HG03103 (cell line): ENCODE data around the gene COL10A1.

Source experiments
- ATAC-seq: cut with Tn5 transposase; IDR thresholded peaks from one replicate; pipeline ENCODE4 v1.9.1; 2021; ENCODE audit warnings: low read depth; ENCODE audit not compliant: unreplicated experiment

COL10A1 gene

DNA sequence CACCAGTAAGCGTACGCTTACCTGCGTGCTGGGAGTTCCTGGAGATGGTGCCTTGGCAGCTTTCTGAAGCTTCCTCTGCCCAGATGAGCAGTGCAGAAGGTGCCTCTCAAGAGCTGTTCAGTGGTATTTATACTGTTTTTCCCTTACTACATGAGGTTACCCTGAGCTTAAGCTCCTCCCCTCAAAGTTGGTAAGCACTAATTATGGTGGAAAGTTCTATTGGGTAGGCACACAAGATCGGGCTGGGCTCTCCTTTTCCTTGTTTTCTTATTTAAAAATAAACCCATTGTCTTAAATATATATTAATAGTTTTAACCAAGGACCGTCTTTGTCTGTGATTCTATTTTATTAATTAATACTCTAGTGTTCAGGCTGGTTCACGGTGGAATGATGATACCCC is at the start of gene COL10A1:
COL10A1 (minus strand) TSS at position 101 of the 400 bp plus-strand sequence. CDS start 640 bp downstream, outside the sequence.
- no peak for ATAC-seq

DNA sequence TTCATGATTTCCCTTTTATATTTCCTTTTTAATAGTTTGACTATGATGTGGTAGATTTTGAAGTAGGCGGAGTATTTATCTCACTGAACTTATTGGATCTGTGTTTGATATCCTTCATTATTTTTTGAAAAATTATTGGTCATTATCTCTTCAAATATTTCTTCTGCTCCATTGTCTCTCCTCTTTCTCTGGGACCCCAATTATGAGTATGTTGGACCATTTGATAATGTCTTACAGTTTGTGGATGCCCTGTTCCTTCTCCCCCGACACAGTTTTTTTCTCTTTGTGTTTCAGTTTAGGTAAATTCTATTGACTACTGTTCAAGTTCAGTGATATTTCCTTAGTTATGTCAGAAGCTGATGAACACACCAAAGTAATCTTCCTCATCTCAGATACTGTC is 49.4 kb upstream of the COL10A1 start:
- ATAC-seq: no peak

DNA sequence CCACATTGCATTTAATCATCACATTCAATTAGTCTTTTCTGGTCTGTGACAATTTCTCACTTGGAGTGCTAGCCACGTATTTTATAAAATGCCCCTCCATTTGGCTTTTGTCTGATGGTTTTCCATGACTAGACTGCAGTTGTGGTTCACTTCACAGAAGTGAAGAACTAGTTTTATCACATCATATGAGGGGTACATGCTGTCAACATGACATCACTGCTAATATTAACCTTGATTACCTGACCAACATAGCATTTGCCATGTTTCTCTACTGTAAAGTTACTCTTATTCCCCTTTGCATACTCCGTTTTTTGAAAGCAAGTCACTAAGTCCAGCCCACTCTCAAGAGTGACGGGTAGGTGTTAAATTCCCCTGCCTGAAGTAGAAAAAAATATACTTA is 48.0 kb upstream of the COL10A1 start:
- ATAC-seq: no peak

DNA sequence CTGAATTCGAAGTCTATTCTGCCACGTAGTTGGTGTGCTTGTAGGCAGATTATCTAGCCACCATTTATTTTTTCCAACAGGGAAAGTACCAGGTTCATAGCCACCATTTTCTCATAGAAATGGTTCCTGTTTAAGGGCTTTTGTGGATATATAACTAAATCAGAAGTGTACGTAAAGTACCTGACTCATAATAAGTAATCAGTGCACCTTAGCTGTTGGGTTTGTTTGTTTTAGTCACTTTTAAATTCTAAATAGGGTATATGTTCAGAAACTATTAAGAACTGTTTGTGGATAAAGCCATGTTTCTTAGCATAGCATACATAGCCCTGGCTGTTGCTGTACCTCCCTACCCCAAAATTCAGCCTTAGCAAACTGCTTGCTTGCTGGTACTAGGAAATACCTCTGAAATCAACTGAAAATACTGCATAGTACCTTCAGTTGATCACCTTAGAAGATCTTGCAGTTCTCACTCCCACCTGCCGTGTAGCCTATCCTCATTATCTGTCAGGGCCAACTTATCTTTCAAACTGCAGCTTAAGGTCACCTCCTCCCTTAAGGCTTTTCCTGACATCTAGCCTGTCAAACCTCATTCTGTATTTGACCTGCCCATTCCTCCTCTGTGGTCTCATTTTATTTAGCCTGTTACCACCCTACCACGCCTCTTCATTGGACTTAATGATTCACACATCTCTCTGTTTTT is 44.6 kb upstream of the COL10A1 start:
- no peak for ATAC-seq

DNA sequence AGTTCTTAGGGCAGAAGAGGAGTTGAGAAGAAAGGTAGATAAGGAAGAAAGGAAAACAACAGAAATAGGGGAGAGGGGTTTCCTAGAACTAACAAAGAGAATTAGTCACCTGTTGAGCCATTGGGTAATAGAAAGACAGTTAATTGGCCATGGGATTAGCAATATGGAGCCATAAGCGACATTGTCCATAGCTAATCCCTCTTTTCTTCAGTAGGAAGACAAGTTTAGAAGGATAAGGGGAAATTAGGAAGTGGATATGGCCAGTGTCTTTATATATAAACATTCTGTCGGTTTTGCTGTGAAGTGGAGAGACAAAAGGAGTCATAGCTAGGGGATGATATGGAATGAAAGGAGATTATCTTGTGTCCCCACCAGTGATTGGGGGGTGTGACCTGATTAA is 43.9 kb upstream of the COL10A1 start:
- no peak for ATAC-seq

DNA sequence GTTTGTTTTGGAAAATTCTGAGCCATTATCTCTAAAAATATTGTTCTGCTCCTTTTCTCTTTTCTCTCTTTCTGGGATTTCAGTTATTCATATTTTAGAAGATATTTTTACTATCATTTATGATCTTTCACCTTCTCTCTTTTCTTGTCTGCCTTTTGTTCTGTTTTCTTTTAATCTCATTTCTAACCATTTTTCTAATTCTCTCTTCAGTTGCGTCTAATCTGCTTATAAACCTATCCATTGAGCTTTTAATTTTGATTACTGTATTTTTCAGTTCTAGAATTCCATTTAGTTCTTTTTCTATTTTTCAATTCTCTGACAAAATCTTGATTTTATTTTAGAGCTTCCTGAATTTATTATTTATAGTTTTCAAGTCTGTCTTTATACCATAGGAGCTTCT is 42.2 kb upstream of the COL10A1 start:
- ATAC-seq: no peak

DNA sequence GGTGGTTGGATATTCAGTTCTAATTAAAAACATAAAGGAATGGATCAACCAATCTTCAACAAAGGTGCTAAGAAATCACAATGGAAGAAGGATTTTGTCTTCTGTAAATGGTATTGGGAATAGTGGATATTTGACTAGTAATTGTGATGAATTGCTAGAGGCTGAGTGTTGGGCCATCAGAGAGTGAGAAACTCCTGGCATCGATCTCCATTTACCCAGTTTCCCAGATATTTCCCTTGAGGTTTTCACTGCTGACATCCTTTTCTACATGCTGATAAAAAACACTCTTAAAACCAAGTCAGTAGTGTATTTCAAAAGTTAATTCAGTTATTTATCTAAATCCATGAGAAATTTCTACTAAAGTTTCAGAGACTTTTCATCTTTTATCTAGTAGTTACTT is 40.4 kb upstream of the COL10A1 start:
- no peak for ATAC-seq

DNA sequence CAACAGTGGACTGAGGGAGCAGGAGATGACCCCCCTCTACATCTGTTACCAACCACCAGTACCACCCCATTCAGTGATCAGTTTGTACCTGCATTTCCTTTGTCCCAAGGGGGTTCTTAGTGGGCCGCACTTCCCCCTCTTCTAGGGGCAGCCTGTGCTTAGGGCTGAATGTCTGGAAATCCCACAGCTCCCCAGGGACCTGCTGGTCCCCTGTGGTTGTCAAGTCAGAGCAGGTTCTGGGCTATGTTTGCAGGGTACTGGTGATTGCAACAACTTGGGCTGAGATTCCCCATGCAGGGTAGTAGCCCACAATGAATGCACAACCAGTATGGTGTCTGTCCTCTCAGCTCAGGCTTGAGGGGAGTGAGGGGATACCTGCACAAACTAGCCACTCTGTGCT is 39.7 kb upstream of the COL10A1 start:
- ATAC-seq: no peak

DNA sequence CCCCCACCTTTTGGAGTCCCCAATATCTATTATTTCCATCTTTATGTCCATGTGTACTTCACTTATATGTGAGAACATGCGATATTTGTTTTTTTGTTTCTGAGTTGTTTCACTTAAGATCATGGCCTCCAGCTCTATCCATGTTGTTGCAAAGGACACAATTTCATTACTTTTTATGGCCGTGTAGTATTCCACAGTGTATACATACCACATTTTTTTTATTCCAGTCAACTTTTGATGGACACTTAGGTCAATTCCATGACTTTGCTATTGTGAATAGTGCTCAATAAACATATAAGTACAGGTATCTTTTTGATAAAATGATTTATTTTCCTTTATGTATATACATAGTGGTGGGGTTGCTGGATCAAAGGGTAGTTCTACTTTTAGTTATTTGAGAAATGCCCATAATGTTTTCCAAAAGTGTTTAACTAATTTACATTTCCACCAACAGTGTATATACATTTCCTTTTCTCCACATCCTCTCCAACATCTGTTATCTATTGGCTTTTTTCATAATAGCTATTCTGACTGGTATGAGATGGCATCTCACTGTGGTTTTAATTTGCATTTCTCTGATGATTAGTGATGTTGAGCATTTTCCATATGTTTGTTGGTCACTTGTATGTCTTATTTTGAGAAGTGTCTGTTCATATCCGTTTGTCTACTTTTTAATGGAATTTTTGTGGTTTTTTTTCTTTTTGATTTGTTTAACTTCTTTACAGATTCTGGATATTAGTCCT is 34.0 kb upstream of the COL10A1 start:
- ATAC-seq: no peak

DNA sequence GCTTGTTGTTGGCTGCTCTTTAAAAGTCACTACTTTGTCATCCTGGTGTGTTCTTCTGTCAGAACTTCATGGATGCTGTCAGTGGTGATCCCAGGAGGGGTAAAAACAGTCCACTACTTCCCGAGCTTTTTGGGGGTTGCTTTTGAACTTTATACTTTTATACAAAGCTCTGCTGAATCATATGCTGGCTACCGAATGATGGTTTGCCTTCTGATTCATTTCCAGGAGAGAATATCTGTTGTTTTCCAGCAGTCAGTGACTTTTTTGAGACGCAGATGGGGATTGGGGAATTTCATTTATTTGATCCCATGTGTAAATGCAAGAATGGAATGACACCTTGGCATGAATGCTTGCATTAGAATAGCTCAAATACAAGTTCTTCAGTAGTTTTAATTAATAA is 32.7 kb upstream of the COL10A1 start:
- no peak for ATAC-seq

DNA sequence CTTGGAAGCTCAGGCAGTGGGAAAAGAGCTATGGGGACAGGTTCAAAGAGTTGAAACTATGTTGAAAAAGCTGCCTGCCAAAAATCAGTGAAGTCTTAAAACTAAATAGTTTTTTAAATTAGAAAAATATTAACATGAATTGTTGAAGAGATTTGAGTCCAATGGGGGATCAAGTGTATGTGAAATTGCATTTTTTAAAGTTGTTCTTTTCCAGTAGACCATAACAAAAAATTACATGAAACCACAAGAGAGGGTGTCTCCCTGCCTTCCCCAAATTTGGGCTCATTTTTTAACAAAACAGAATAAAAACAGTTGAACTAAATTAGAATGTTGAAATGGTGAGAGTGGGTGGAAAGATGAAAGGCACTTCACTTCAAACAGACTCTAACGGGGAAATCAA is 31.5 kb upstream of the COL10A1 start:
- ATAC-seq: no peak

DNA sequence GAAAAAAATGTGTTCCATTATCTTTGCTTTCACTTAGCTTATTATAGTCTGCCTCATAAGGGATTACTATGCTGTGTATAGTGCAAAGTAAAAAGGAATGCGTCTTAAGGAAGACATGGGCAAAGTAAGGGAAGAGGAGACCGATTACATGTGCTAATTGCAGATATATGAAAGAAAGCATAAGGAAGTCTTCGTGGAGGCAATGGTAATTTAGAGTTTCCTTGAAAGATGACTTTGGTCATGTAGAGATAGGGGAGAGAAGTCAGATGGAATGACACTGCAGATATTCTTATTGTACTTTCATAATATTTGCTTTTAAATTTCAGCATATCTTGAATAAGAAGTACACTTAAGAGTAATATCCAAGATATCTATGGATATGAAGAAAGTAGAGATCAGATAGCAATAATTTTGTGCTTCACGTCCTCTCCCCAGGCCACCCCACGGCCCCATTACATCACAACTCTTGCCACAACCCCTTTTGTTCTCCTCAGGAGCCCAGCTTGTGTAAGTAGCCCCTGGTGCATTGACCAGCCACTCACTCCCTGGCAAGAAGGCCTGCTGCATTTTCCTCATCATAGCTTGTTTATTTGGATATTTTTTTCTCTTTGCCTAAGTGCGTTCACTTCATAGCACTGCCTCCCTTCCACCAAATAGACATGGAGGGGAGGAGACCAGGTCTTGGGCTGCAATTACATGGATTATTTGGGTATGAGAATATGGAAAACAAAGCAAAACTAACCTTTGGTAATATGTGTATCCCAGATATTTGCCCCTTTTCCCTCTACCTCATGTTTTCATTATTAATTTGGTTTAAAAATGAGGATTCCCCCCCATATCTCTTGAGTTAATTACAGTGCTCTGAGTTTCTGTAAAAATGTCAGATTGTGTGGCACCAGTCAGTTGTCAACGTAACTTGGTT is 30.7 kb upstream of the COL10A1 start:
- no peak for ATAC-seq

DNA sequence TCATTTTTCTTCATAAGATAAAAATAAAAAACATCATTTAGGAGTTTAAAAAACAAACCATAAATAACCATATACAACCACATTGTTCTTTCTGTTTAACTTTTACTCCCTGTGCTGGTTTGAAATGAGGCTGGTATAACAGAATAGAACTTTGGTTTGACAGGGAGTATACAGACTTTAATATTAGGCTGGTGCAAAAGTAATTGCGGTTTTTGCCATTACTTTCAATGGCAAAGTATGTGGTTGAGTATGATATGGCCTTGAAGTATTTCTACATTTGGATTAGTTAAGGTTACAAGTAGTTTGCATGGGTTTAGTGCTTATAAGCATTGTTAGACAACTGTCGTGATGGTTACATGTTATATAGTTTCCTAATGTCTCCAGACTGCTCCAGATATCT is 29.0 kb upstream of the COL10A1 start:
- no peak for ATAC-seq

DNA sequence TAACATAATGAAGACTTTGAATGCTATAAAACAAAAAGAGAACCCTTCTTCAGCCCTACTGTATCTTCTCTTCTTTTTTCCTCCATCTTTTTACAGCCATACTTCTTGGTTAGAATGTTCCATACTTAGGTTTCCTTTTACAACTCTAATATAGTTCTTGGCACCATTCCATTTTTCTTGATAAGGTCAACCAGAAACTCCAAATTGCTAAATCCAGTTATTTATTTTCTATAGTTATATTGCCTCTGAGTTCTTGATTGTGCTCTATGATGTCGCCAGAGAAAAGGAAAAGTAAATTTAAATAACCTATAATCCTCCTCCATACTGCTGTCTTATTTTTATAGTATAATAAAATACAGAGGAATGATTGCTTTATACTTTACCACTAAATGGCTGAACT is 26.7 kb upstream of the COL10A1 start:
- ATAC-seq: no peak

DNA sequence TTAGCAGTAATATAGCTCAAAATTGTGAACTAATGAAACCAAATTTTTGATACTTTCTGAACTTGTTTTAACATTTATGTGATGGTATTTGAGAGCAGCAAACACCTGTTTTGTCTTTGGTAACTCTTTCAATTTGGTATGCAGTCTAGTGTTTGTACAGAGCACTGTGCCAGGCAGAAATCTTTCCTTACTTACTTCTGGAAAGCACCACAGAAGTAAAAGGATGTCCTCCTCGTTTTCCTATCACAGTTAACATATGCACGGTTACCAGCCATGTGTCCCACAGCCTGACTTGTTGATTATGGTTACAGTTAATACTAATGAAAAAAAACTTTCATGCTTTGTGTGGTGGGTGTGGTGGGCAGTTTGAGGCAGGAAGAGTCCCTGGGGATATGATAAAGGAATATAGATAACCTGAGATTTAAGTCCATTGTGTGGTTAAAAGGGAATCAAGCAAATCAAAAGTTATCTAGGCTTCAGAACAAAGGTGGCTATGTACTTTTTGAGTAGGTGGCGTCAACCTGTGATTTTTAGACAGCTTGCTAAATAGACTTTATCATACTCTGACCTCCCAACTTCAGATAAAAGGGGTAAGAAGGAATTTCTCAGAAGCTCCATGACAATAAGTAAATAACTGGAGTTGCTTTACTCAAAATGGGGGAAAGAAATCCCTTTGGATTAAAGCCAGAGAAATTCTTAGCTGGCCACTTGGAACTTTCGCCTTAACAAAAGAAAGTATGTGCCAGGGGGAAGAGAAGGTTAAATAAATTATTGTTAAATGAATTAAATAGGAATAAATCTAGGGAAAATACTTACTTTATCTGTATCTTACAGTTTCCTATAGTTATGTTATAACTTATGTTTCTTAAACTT is 20.1 kb upstream of the COL10A1 start:
- no peak for ATAC-seq

DNA sequence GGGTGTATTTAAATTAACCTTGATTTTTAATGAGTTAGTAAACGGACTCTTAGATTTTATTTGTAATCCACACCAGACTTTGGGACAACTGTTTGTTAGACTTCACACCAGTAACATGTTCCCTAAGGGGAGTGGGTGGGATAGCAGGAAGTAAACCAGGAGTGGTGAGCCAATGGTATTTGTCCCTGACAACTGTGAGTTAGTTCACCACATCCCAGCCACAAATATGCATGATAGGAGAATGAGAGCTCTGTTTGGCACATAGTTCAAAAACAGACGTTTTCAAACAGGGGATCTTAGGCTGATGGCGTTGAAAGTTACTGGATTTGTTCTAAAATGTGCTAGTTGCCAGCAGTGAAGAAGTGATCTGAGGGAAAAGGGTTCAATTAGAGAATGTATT is 18.7 kb upstream of the COL10A1 start:
- ATAC-seq: no peak

DNA sequence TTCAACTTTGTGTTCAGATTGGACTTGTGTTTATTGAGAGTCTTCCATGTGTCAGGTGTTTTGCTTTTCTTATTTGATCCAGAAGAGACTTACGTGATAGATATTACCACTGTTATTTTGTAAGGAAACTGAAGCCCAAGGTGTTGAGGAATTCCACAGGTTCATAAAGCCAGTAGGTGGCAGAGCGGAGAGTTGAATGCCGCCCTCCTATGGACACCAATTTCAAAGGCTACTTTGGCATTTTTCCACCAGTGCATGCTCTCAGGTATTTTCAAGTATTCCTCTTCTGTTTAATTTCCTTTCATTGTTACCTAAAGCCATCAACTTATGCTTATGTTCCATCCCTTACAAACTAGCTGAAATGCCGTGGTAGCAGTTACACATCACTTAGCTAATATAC is 14.0 kb upstream of the COL10A1 start:
- no peak for ATAC-seq

DNA sequence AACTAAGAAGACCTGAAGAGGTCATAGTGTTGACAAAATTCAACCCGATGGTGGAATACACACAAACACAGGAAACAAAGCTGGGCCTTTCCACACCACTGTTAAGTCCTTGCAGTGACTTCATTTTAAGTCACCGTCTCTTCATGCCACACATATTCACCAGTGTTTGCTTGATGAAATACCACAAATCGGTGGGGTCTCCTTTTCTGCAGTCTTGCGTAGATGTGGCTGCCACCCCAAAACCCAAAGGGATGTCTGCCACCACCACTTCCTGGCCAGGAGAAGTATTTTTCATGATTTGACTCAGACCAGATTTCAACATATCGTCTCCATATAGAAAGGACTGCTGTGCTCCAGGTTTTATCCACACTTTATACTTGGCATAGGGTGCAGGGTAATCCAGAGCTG is 11.0 kb upstream of the COL10A1 start:
- ATAC-seq: no peak

DNA sequence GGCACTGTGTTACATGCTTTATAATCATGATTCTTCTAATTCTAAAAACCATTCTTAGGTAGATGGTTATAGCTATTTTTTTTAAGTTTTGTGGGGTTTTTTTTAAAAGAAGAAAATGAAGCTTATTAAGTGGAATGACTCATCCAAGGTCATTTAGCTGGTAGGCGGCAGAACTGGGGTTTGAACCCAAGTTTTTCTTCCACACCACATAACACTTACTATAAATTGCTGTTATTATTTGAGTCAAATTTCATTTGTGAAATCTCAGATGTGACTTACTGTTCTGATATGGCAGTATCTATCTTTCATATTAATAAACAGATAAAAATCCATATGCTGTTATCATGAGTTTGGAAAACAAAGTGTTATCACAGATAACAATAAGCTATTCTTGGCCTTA is 10.4 kb upstream of the COL10A1 start:
- ATAC-seq: no peak

DNA sequence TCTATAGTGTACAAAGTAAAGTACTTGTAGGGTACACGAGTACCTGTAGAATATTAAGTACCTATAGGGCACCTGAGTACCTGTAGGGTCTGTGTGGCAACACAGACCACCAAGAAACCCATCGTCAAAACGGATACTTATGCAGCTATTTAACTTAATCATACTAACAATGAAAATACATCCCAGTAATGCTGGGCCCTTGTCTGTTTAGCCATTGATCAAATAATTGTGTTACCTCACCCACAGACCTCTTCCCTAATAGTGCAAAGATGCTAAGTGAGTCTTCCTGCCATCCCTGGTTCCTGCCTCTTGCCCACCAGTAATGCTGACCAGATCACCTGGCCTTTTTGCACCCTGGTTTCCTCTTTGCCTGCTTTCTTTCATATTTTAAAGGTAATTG is 7.5 kb upstream of the COL10A1 start:
- no peak for ATAC-seq
